ENCODE measurements around the gene CORO2B. TPM values are rescaled to one million over a fixed set of nuclear protein-coding genes. Genes with fewer than 3 reads are reported as not detected.
A peak's percentile ranks its signal among the peaks of the same experiment; 100 is the strongest.

The CORO2B gene
- total RNA-seq, 4 donors from 2014 or later = 0.70 to 9.1 (median 1.7) TPM

DNA sequence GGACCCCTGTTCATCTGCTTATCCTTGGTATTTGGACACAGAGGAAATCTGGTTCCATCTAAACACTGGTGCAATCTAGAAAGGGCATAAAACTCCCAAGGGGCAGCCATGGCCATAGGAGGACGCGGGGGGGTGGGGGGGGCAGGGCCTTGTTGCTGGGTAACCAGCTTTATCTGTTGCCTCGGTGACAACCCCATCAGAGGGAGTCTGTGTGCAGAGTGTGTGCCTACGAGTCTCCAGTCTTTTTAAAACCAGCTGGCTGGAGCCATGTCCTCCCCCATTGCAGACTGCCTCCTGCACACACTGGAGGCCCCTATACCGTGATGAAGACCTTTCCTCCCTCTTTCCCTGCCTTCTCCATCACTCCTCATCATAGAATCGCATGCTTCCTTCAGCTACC lies 26.4 kb upstream of the CORO2B start:
- H3K36me3 ChIP-seq = no peaks in the 10 kb centered on the region
- no peaks in the 10 kb centered on the region for H3K4me1 ChIP-seq
- H3K9me3 ChIP-seq = no peaks in the 10 kb centered on the region
- no peak overlapping the region for H3K27ac ChIP-seq
- peak in 1 of 3 donors; percentile 20 for DNase-seq
- no peak for TF ChIP-seq POLR2A (IDR thresholded peaks at IDR 0.05)
- TF ChIP-seq, protein P1, sequence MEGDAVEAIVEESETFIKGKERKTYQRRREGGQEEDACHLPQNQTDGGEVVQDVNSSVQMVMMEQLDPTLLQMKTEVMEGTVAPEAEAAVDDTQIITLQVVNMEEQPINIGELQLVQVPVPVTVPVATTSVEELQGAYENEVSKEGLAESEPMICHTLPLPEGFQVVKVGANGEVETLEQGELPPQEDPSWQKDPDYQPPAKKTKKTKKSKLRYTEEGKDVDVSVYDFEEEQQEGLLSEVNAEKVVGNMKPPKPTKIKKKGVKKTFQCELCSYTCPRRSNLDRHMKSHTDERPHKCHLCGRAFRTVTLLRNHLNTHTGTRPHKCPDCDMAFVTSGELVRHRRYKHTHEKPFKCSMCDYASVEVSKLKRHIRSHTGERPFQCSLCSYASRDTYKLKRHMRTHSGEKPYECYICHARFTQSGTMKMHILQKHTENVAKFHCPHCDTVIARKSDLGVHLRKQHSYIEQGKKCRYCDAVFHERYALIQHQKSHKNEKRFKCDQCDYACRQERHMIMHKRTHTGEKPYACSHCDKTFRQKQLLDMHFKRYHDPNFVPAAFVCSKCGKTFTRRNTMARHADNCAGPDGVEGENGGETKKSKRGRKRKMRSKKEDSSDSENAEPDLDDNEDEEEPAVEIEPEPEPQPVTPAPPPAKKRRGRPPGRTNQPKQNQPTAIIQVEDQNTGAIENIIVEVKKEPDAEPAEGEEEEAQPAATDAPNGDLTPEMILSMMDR (IDR thresholded peaks at IDR 0.05) = no peak
- no peak overlapping the region for H3K4me3 ChIP-seq
- H3K27me3 ChIP-seq = no peaks in the 10 kb centered on the region

DNA sequence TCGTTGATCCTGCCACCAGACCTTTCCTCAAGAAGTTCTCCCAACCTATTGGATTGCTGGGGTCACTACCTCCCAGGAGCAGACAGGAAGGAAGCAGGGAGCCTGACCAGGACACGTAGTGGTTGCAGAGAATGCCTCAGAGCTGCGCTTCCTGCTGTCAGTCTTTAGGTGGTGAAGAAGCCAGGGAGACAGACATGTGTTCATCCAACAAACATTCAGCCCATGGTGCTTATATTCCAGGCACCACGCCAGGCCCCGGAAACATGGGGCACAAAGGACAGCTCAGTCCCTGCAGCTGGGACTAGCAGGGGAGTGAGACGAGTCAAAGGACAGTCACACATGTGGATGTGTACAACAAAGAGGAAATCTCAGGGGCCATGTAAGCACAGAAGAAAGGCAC lies 26.0 kb upstream of the CORO2B start:
- TF ChIP-seq, protein P1 (IDR thresholded peaks at IDR 0.05) = no peak
- TF ChIP-seq POLR2A (IDR thresholded peaks at IDR 0.05) = no peak
- Histone ChIP-seq H3K36me3 (no peaks in the 10 kb centered on the region), H3K27me3 (no peaks in the 10 kb centered on the region), H3K4me1 (no peaks in the 10 kb centered on the region), H3K27ac (no peak overlapping the region), H3K4me3 (no peak overlapping the region), H3K9me3 (no peaks in the 10 kb centered on the region)
- peak in 1 of 3 donors; percentile 22 for DNase-seq

- H3K4me1 ChIP-seq = no peaks in the 10 kb centered on the region
- TF ChIP-seq POLR2A (IDR thresholded peaks at IDR 0.05) = no peak
- TF ChIP-seq, protein P1 (IDR thresholded peaks at IDR 0.05) = no peak
- H3K9me3 ChIP-seq = no peaks in the 10 kb centered on the region
- no peak overlapping the region for H3K4me3 ChIP-seq
- no peaks in the 10 kb centered on the region for H3K36me3 ChIP-seq
- H3K27ac ChIP-seq = no peak overlapping the region
- peaks cover 0 to under 1% of the 10 kb centered on the region in 2 donors for H3K27me3 ChIP-seq
- DNase-seq = peak in 1 of 3 donors; percentile 25
Observed at GRCh38 chr15:68553314-68553993, 25.3 kb upstream of the CORO2B start.

DNA sequence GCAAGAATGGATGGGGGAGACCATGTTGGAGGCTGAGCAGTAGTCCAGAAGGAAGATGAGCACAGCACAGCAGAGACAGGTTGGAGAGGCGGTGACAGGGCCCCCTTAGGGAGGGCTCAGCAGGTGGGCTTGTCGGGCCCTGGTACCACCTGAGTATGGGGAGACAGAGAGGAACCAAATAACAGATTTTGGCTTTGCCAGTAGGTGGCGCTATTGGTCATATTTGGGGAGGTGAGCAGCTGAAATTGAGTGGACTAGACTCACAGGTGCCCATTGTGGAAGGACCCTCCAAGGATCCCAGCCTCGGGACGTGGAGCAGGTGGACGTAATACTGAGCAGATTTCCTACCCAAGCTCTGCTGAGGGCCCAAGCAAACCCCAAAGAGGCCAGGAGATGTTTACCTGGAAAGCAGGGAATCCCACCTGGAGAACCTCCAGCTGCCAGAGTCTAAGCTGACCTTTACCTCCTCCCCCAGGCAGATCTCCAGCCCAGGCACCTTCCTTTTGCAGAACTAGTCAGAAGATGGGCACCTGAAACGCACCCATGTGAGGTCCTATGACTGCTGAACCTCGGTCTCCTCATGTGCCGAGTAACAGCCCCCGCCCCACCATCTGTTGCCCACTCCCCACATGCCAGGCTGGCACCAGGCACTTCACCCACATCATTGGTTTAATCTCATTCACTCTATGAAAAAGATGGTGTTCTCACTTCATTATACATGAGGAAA lies 24.6 kb upstream of the CORO2B start:
- H3K4me1 ChIP-seq = peaks cover 0 to 6% (median 0%) of the 10 kb centered on the region in 4 donors
- H3K27me3 ChIP-seq = peaks cover 0 to 5% of the 10 kb centered on the region in 2 donors
- H3K4me3 ChIP-seq = no peak overlapping the region
- no peaks in the 10 kb centered on the region for H3K36me3 ChIP-seq
- TF ChIP-seq POLR2A (IDR thresholded peaks at IDR 0.05) = no peak
- TF ChIP-seq, protein P1 (IDR thresholded peaks at IDR 0.05) = peak; percentile 38 to 66 (median 58)
- H3K9me3 ChIP-seq = no peaks in the 10 kb centered on the region
- H3K27ac ChIP-seq = no peak overlapping the region
- peak; percentile 47 to 81 (median 59) for DNase-seq

- Histone ChIP-seq H3K36me3 (no peaks in the 10 kb centered on the region), H3K27ac (no peak overlapping the region), H3K27me3 (peaks cover 0 to 5% of the 10 kb centered on the region in 2 donors), H3K4me3 (no peak overlapping the region), H3K4me1 (peaks cover 0 to 14% (median 3%) of the 10 kb centered on the region in 4 donors), H3K9me3 (no peaks in the 10 kb centered on the region)
- DNase-seq = peak in 1 of 3 donors; percentile 26
- TF ChIP-seq POLR2A (IDR thresholded peaks at IDR 0.05) = no peak
- TF ChIP-seq, protein P1 (IDR thresholded peaks at IDR 0.05) = no peak
Observed at GRCh38 chr15:68554721-68555678, 23.8 kb upstream of the CORO2B start.

Measured in Peyer's patch (tissue), 4 donors.